ENCODE measurements around the gene REG1A. TPM values are rescaled to one million over a fixed set of nuclear protein-coding genes. Genes with fewer than 3 reads are reported as not detected.

The REG1A gene, protein sequence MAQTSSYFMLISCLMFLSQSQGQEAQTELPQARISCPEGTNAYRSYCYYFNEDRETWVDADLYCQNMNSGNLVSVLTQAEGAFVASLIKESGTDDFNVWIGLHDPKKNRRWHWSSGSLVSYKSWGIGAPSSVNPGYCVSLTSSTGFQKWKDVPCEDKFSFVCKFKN
- not detected for polyA plus RNA-seq (ENCODE audit: insufficient read length in 3 of 3)

DNA sequence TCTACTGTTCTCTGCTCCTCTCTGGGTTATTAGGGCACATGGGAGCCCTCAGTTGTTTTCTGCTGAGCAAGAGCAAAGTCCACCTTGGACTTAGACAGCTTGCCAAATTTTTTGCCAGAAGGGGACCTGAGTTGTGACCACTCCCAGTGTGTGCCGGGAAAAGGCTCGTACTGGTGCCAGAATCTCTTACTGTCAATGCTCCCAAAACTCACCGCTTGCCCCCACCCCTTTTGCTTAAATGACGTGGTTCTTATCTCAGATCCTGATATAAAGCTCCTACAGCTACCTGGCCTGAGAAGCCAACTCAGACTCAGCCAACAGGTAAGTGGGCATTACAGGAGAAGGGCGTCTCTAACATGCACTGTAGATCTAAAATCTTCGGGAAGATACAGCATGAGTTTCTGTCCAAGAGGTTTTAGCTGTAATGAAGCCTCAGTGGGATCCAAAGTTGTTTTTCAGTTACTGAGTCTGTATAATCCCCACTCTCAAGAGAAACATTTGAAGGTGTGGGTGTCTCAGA, at the start of gene REG1A:
TSS of gene REG1A (plus strand) at position 295 of the 520 bp plus-strand sequence. CDS start 374 bp downstream, outside the sequence.
- no peak for DNase-seq (ENCODE audit: low read depth in 3 of 3, low spot score in 2 of 3)

GRCh38 chr2:79071078-79071477, 49.2 kb upstream of the REG1A start:
- no peak for DNase-seq (ENCODE audit: low read depth in 3 of 3, low spot score in 2 of 3)

DNA sequence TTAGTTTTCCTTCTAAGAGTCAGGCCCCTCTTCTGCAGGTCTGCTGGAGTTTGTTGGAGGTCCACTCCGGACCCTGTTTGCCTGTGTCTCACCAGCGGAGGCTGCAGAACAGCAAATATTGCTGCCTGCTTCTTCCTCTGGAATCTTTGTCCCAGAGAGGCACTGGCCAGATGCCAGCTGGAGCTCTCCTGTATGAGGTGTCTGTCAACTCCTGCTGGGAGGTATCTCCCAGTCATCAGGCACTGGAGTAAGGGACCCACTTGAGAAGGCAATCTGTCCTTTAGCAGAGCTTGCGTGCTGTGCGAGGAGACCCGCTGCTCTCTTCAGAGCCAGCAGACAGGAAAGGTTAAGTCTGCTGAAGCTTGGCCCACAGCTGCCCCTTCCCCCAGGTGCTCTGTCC, 37.3 kb upstream of the REG1A start:
- no peak for DNase-seq (ENCODE audit: low read depth in 3 of 3, low spot score in 2 of 3)

DNA sequence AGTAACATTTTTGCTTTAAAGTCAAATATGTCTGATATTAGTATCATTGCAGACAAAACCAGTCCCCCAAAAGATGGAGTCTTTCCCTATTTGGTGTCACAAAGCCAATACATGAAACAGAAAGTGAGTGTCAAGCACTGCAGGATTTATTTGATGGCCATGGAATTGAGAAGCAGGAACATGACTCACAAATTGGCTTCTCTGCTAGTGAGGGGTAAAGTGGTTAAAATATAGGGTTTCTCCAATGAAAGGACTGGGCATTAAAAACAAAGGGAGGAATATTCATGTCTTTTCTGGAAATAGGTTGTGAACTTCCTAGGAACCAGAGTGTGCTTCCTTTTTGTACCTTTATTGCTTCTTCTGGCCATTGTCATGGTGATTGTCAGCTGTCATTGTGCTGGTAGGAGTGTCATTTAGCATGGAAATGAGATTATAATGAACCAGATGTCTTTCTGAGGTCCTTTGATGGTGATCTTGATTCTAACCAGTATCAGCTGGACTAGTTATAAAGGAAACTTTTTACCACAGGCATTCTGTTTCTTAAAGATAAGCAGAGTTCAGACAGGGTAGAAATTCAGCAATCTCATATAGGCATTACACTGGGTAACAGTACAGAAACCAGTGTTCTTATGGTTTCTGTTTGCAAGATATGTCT, 36.6 kb upstream of the REG1A start:
- DNase-seq (ENCODE audit: low read depth in 3 of 3, low spot score in 2 of 3) = no peak

GRCh38 chr2:79084495-79085135, 35.7 kb upstream of the REG1A start:
- no peak for DNase-seq (ENCODE audit: low read depth in 3 of 3, low spot score in 2 of 3)

- no peak for DNase-seq (ENCODE audit: low read depth in 3 of 3, low spot score in 2 of 3)
Measured at GRCh38 chr2:79085382-79085781, 34.9 kb upstream of the REG1A start.

DNA sequence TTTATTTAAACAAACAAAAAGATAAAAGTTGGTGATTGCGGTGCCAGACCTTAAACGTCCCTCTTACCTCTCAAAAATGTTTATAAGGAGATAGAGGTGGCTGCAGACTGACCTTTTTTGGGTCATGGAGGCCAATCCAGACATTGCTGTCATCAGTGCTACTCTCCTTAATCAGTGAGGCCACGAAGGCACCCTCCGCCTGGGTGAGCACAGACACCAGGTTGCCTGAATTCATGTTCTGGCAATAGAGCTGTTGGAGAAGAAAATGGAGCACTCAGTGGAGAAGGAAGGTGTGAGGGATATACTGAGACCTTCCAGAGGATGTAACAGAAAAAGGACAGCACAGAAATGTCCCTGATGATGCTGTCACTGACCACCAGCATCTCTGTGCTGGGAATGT, 34.0 kb upstream of the REG1A start:
- DNase-seq (ENCODE audit: low read depth in 3 of 3, low spot score in 2 of 3) = no peak

GRCh38 chr2:79087785-79088364, 32.4 kb upstream of the REG1A start, which contains the start of gene REG1B:
REG1B (minus strand) TSS chr2:79087993; CDS start chr2:79087612, 381 bp downstream.
- DNase-seq (ENCODE audit: low read depth in 3 of 3, low spot score in 2 of 3) = no peak

- no peak for DNase-seq (ENCODE audit: low read depth in 3 of 3, low spot score in 2 of 3)
Measured at GRCh38 chr2:79090693-79091092, 29.6 kb upstream of the REG1A start.

DNA sequence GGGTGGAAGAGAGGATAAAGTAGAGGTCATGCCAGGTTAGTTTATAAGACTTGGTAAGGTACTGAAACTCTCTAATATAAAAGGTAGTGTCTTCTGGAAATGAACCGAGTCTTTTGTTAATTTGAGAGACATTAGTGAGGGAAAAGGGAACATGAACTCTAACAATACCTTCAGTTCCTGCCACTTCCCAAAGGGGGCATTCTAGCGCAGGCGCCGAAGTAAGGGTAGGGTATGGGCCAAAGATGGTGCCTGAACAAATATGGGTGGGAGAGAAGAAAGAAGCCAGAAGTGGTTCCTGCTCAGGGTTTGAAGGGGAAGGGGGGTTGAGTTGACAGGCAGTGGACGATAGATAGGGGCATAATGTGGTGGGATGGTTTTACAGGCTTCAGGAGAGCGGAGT, 22.4 kb upstream of the REG1A start:
- DNase-seq (ENCODE audit: low read depth in 3 of 3, low spot score in 2 of 3) = no peak

DNA sequence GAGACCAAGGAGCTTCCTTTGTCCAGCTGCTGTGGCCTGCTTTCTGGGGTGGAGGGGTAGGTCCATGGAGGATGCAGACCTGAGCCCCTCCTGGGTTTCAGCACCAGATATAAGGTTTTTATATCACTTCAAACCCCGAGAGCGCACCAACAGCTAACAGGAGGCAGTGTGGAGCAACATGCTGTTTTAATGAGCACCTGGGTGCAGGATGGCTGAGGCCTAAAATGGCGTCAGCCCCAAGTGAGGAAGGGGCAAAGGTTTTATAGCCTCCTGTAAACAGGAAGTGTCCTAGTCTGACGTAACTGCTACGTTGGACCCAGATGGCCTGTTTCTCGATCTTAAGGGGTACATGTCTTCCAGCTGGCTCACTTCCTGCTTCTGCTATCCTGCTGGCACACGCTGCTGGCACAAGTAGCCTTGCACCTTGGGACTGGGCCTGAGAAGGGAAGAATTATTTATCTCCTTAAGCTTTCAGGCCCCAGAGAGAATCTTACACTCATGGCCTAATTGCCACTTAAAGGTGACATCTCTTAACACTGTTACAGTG, 21.1 kb upstream of the REG1A start:
- no peak for DNase-seq (ENCODE audit: low read depth in 3 of 3, low spot score in 2 of 3)

- DNase-seq (ENCODE audit: low read depth in 3 of 3, low spot score in 2 of 3) = no peak
Measured at GRCh38 chr2:79100285-79100684, 20.0 kb upstream of the REG1A start.

- DNase-seq (ENCODE audit: low read depth in 3 of 3, low spot score in 2 of 3) = no peak
Measured at GRCh38 chr2:79101024-79101423, 19.3 kb upstream of the REG1A start.

DNA sequence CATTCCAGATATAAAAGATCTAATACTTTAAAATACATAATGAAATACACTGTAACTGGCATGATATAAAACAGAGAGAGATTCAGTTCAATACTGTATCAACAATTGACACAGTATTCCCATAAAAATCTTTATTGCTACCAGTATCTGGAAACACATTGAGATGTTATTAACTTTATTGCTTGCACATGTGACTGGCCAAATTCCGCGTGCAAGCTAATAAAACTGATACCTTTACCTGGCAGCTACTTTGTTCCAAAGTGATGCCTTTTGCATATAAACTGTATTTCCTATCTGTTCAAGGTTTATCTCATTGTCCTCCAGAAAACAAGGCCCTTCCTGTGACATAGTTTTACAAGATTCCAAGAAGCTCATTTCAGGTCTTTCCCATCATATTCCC, 17.1 kb upstream of the REG1A start:
- no peak for DNase-seq (ENCODE audit: low read depth in 3 of 3, low spot score in 2 of 3)

DNA sequence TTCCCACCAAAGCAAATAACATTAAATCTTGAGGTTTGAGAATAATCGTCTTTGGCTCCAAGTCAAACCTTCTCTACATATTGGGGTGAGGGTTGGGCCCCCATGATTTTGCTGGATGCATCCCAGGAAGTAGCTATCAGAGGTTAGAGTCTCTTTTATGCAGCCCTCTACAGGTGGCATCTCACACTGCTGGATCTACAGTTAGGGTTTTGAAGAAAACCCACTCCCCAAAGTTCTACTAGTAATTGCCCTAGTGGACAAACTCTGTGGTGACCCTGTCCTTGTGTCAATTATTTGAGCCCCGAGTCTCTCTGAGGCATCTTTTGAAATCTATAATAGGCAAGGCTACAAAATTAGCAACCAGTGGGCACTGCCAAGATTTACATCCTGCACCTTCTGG, 15.0 kb upstream of the REG1A start:
- DNase-seq (ENCODE audit: low read depth in 3 of 3, low spot score in 2 of 3) = no peak

DNA sequence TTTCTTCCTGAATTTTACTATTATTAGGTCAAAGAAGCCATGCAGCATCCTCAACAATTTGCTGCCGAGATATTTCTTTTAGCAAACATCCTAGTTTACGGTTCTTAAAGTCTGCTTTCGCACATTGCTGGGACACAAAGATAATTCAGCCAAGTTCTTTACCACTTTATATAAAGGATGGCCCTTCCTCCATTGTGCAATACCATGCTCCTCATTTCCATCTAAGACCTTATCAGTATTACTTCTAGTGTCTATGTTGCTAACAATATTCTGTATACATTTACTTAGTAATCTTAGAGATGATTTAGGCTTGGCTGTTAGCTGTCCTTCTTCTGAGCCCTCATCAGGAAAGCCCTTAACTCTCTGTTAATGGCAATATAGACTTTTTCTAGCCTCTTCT, 8.0 kb upstream of the REG1A start:
- DNase-seq (ENCODE audit: low read depth in 3 of 3, low spot score in 2 of 3) = no peak

DNA sequence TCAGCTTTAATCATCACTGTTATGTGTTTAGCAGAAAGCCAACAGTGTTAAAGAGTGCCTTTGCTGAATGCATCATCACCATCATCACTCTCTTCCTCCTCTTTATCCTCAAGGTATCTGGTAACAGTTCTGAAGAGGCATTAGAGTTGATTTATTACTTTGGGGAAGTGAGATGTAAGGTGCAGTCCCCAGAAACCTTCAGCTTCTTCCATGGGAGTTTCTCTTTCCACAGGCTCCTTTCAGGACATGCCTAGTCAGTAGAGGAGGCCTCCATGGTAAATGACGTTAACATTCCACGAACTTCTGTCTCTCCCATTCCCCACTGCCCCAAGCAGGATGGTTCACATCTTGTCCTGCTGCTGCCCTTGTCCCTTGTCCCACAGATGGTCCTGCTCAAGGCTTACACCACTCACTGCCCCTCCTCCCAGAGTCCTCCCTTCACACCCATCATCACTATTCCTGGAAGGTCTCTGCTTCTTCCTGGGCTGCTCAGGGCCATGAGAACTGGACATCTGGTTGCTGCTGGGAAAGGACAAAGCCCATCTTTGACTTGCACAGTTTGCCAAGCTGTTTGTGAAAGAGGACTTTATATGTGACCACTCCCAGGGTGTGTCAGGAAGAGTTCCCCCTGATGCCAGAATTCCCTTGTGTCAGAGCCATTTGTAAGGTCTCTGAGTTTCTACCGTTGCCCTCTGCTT, 5.3 kb upstream of the REG1A start:
- DNase-seq (ENCODE audit: low read depth in 3 of 3, low spot score in 2 of 3) = no peak

DNA sequence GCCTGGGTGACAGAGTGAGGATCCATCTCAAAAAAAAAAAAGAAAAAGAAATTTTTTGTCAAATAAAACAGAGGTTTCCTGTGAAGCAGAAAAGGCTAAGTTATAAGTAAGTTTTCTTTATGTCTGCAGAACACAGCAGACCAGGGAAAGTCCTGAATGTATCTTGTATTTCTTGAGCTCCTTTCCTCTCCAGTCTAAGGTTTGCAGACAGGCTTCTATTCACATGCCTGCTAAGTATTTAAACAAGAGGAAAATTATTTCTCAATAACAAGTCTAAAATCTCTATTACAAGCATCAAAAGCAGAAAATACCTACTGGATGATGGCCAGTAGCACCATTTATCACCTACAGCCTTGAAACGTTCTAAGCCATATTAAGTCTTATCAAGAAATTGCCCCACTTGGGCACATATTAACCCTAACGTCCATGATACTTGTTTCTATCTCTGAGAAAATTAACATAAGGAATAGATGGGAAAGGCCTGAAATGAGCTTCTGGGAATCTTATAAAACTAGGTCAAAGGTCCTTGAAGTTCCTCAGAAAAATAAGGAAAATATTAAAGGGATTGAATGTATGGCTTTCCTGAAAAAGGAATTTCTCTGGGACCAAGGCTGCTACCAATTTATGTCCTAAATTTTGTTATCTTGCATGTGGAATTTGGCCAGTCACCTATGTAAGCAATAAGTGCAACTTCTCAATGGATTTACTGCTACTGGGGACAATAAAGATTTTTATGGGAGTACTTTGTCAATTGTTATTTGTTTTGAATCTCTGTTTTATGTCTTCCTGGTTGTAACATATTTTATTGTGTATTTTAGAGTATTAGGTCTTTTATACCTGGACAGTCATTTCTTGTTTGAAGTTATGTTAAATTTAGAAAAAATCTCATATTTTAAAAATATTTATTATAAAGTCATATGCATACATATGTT, 3.0 kb upstream of the REG1A start:
- no peak for DNase-seq (ENCODE audit: low read depth in 3 of 3, low spot score in 2 of 3)

GRCh38 chr2:79122676-79123075, 2.4 kb downstream of the REG1A start:
- DNase-seq (ENCODE audit: low read depth in 3 of 3, low spot score in 2 of 3) = no peak
